Measurements from ENCODE around the gene ADRB1. TPM values are rescaled to one million over a fixed set of nuclear protein-coding genes. Genes with fewer than 3 reads are reported as not detected.

The ADRB1 gene
- total RNA-seq, 4 donors from 2014 or later: 4.2 to 25.3 (median 12.3) TPM

GRCh38 chr10:114000457-114001010 is 43.1 kb upstream of the ADRB1 start:
- no peaks in the 10 kb centered on the region for H3K4me1 ChIP-seq
- H3K9me3 ChIP-seq: no peaks in the 10 kb centered on the region
- TF ChIP-seq POLR2A (IDR thresholded peaks at IDR 0.05; ENCODE audit: low read depth): no peak
- TF ChIP-seq CTCF (IDR thresholded peaks at IDR 0.05): no peak
- no peak for TF ChIP-seq POLR2AphosphoS5 (IDR thresholded peaks at IDR 0.05)
- TF ChIP-seq EP300 (IDR thresholded peaks at IDR 0.05): no peak
- WGBS: 83% methylated on average over 6 of the region's 6 CpGs
- H3K27ac ChIP-seq (replicated peaks in 1 of 4): no peak overlapping the region
- intact Hi-C loops (cut with DNase I): no loop called here
- no peak overlapping the region for H3K4me3 ChIP-seq
- H3K27me3 ChIP-seq: no peaks in the 10 kb centered on the region
- no peaks in the 10 kb centered on the region for H3K36me3 ChIP-seq
- DNase-seq (ENCODE audit: extremely low spot score): no peak

- intact Hi-C loops (cut with DNase I): no loop called here
- whole genome bisulfite sequencing: 72% methylated on average over 6 of the region's 7 CpGs
Measured at GRCh38 chr10:114002422-114002821, 41.2 kb upstream of the ADRB1 start.

GRCh38 chr10:114003161-114003941 is 40.3 kb upstream of the ADRB1 start:
- no peak for DNase-seq (ENCODE audit: extremely low spot score)
- TF ChIP-seq EP300 (IDR thresholded peaks at IDR 0.05) (no peak), POLR2AphosphoS5 (IDR thresholded peaks at IDR 0.05) (no peak), CTCF (IDR thresholded peaks at IDR 0.05) (no peak), POLR2A (IDR thresholded peaks at IDR 0.05; ENCODE audit: low read depth) (no peak)
- intact Hi-C loops (cut with DNase I): no loop called here
- no peaks in the 10 kb centered on the region for H3K4me1 ChIP-seq
- H3K27me3 ChIP-seq: no peaks in the 10 kb centered on the region
- no peaks in the 10 kb centered on the region for H3K9me3 ChIP-seq
- no peaks in the 10 kb centered on the region for H3K36me3 ChIP-seq
- no peak overlapping the region for H3K27ac ChIP-seq (replicated peaks in 1 of 4)
- H3K4me3 ChIP-seq: no peak overlapping the region
- 85% methylated on average over 9 of the region's 9 CpGs for WGBS

More at GRCh38 chr10:114002422-114002821, 41.2 kb upstream of the ADRB1 start:
- H3K27me3 ChIP-seq: no peaks in the 10 kb centered on the region
- H3K9me3 ChIP-seq: no peaks in the 10 kb centered on the region
- no peak overlapping the region for H3K4me3 ChIP-seq
- H3K36me3 ChIP-seq: no peaks in the 10 kb centered on the region
- no peak overlapping the region for H3K27ac ChIP-seq (replicated peaks in 1 of 4)
- no peak for DNase-seq (ENCODE audit: extremely low spot score)
- TF ChIP-seq POLR2AphosphoS5 (IDR thresholded peaks at IDR 0.05): no peak
- no peaks in the 10 kb centered on the region for H3K4me1 ChIP-seq

GRCh38 chr10:114009281-114009996 is 34.2 kb upstream of the ADRB1 start:
- H3K4me1 ChIP-seq: no peaks in the 10 kb centered on the region
- intact Hi-C loops (cut with DNase I): no loop called here
- no peaks in the 10 kb centered on the region for H3K36me3 ChIP-seq
- DNase-seq (ENCODE audit: extremely low spot score): no peak
- no peak overlapping the region for H3K4me3 ChIP-seq
- 76% methylated on average over 5 of the region's 5 CpGs for WGBS
- H3K27me3 ChIP-seq: no peaks in the 10 kb centered on the region
- no peaks in the 10 kb centered on the region for H3K9me3 ChIP-seq
- no peak overlapping the region for H3K27ac ChIP-seq (replicated peaks in 1 of 4)
- TF ChIP-seq POLR2AphosphoS5 (IDR thresholded peaks at IDR 0.05) (no peak), CTCF (IDR thresholded peaks at IDR 0.05) (no peak), POLR2A (IDR thresholded peaks at IDR 0.05; ENCODE audit: low read depth) (no peak), EP300 (IDR thresholded peaks at IDR 0.05) (no peak)

- WGBS: 69% methylated on average over 2 of the region's 2 CpGs
- H3K9me3 ChIP-seq: no peaks in the 10 kb centered on the region
- no peaks in the 10 kb centered on the region for H3K27me3 ChIP-seq
- no peaks in the 10 kb centered on the region for H3K4me1 ChIP-seq
- no peak overlapping the region for H3K27ac ChIP-seq (replicated peaks in 1 of 4)
- TF ChIP-seq POLR2A (IDR thresholded peaks at IDR 0.05; ENCODE audit: low read depth): no peak
- TF ChIP-seq CTCF (IDR thresholded peaks at IDR 0.05): no peak
- TF ChIP-seq EP300 (IDR thresholded peaks at IDR 0.05): no peak
- TF ChIP-seq POLR2AphosphoS5 (IDR thresholded peaks at IDR 0.05): no peak
- peak; percentile 29 for DNase-seq (ENCODE audit: extremely low spot score)
- intact Hi-C loops (cut with DNase I): no loop called here
- no peak overlapping the region for H3K4me3 ChIP-seq
- no peaks in the 10 kb centered on the region for H3K36me3 ChIP-seq
Measured at GRCh38 chr10:114010316-114010715, 33.4 kb upstream of the ADRB1 start.
